ENCODE data around the gene C19orf12.

- TF ChIP-seq CTCF (IDR thresholded peaks at IDR 0.05) (no peak), POLR2A (IDR thresholded peaks at IDR 0.05) (no peak)
Observed at GRCh38 chr19:29690842-29691241, 24.2 kb downstream of the C19orf12 start.

All from testis (tissue), 2 donors.